Stomach (tissue), 4 donors: Measurements from ENCODE around the gene OTUD5.

ENCODE experiments used
- POLR2A ChIP-seq, 4 donors: fragments of 450-650 bp; IDR thresholded peaks; one replicate each; pipeline ENCODE4 v1.6.1; 2016; ENCODE audit warnings: antibody characterized with exemption in 4 of 4, control low read depth in 2 of 4, mild to moderate bottlenecking in 1 of 4, moderate library complexity in 1 of 4
- TF ChIP-seq, protein P1 (sequence below), 7 experiments: fragments of 450-650 bp in 4 of 7; fragments of 200-600 bp in 3 of 7; sonication (generic) in 3 of 7; IDR thresholded peaks; one replicate each; pipeline ENCODE4 v1.5.1; 2016 to 2019; ENCODE audit warnings: antibody characterized with exemption in 7 of 7, control low read depth in 2 of 7, mild to moderate bottlenecking in 1 of 7

DNA sequence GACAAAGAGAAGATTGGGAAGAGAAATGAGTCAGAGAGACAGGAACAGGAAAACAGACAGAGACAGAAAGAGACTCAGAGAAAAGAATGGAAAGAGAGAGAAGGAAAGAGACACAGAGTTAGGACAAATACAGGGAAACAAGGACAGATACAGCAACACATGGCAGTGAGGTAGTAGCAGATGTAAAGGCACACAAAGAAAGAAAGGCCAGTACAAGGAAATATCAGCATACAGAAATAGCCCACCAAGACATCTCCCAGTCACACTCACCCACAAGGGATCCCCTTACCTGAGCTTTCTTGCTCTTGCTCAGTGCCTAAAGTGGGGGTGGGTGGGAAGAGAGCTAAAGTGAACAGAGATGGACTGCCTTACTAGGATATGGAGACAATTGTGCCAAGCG is 40.5 kb upstream of the OTUD5 start:
- TF ChIP-seq, protein P1, sequence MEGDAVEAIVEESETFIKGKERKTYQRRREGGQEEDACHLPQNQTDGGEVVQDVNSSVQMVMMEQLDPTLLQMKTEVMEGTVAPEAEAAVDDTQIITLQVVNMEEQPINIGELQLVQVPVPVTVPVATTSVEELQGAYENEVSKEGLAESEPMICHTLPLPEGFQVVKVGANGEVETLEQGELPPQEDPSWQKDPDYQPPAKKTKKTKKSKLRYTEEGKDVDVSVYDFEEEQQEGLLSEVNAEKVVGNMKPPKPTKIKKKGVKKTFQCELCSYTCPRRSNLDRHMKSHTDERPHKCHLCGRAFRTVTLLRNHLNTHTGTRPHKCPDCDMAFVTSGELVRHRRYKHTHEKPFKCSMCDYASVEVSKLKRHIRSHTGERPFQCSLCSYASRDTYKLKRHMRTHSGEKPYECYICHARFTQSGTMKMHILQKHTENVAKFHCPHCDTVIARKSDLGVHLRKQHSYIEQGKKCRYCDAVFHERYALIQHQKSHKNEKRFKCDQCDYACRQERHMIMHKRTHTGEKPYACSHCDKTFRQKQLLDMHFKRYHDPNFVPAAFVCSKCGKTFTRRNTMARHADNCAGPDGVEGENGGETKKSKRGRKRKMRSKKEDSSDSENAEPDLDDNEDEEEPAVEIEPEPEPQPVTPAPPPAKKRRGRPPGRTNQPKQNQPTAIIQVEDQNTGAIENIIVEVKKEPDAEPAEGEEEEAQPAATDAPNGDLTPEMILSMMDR (IDR thresholded peaks at IDR 0.05): no peak
- TF ChIP-seq POLR2A (IDR thresholded peaks at IDR 0.05): no peak
